Islet of Langerhans (tissue), 1 donor: ENCODE data around the gene DENND1C.

Experiments used
- FAIRE-seq: peaks from one replicate; lab custom pipeline; 2011; peaks lifted over from hg19 to GRCh38; lab: Jason Lieb, UNC

Gene DENND1C

GRCh38 chr19:6479836-6480398 is 1.7 kb downstream of the DENND1C start:
- FAIRE-seq = no peak

DNA sequence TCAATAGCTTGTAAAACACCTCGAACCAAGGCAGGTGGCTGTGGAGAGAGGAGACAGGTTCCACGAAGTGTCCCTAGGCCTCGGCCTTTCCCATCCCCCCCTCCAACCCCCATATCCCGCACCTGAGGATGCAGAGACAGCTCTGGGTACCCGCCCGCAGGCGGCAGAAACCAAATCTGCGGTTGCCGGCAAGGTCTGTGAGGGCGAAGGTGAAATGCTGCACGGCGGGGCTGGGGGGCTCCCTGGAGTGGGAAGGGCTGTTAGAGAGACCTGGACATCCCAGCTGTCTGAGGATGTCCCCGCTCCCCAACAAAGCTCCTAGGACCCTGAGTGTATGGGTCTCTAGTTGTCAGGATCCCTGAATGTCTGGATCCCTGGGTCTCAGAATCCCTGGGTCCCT is 2.8 kb downstream of the DENND1C start:
- no peak for FAIRE-seq

DNA sequence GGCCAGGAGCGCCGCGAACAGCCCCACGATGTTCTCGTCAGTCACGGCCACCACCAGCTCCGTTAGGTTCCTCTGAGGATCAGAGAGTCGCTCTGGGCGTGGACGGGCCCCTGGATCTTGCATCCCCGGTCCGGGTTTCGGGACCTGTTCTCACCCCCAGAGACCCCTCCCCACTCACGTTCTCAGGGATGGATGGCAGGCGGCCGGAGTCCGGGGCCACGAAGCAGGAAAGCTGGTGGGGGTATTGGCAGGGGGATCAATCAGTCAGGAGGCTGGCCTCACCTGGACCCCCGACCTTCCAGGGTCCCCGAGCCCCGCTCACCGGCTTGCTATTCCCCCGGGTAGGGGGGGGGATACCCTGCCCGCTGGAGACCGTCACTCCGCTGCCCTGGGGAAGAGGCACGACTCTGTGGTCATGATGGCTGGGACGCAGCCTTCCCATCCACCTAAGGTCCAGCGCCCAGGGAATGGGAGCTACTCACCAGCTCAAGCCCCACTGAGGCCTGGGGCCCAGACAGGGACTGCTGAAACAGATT is 4.6 kb downstream of the DENND1C start:
- no peak for FAIRE-seq

GRCh38 chr19:6476155-6476895 is 5.3 kb downstream of the DENND1C start:
- no peak for FAIRE-seq

- FAIRE-seq = no peak
These were observed 6.1 kb downstream of the DENND1C start for GRCh38 chr19:6475321-6476108.

GRCh38 chr19:6473647-6474046 is 7.9 kb downstream of the DENND1C start:
- no peak for FAIRE-seq

GRCh38 chr19:6472713-6473112 is 8.9 kb downstream of the DENND1C start:
- FAIRE-seq = no peak

DNA sequence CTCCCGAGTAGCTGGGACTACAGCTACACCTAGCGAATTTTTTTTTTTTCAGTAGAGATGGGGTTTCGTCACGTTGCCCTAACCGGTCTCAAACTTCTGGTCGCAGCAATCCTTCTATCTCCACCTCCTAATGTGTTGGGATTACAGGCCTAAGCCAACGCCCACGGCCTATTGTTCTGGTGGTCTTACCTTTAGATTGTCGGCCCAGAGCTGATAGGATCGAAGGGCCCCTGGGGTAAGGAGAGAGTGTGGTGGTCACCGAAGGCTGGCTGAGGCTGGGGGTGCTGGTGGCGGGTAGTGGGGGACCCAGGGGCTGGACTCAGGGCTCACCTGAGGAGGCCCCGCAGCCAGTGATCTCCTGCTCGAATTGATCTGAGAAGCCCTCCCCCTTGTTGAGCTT is 10.5 kb downstream of the DENND1C start:
- no peak for FAIRE-seq

- no peak for FAIRE-seq
These were observed 11.4 kb downstream of the DENND1C start for GRCh38 chr19:6470173-6470572.

DNA sequence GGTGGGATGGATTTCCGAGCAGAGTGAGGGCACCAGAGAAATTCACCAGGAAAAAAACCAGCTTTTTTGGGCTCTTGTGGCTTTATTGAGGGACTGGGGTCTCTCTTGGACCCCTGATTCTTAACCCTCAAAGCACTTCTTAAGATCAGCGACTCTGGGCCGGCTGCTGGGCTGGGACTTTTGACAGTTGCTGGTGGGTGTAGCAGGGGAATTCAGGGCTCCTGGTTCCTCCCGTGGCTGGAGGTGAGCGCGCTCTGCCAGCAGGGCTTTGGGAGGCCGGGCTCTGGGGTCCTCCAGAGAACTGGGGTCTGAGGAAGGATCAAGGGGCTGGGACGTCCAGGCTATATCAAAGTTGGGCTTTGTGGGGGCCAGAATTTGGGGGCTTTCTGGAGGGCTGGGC is 14.2 kb downstream of the DENND1C start:
- no peak for FAIRE-seq

DNA sequence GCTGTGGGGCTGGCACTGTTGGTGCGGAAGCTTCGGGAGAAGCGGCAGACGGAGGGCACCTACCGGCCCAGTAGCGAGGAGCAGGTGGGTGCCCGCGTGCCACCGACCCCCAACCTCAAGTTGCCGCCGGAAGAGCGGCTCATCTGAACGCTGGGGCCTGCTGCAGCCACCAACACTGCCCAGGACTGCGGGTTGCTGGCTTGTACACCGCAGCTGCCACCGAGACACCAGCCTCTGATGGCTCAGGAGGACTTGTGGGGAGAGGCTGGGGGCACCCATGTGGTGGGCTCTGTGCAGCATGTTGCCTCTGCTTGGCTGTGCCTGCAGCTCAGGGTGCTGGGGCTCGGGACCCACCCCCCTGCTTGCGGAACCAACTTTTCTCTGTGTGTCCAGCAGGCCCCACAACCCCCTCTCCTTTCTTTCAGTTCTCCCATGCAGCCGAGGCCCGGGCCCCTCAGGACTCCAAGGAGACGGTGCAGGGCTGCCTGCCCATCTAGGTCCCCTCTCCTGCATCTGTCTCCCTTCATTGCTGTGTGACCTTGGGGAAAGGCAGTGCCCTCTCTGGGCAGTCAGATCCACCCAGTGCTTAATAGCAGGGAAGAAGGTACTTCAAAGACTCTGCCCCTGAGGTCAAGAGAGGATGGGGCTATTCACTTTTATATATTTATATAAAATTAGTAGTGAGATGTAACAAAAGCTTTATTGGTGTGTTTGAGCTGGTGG is 14.9 kb downstream of the DENND1C start:
- no peak for FAIRE-seq

DNA sequence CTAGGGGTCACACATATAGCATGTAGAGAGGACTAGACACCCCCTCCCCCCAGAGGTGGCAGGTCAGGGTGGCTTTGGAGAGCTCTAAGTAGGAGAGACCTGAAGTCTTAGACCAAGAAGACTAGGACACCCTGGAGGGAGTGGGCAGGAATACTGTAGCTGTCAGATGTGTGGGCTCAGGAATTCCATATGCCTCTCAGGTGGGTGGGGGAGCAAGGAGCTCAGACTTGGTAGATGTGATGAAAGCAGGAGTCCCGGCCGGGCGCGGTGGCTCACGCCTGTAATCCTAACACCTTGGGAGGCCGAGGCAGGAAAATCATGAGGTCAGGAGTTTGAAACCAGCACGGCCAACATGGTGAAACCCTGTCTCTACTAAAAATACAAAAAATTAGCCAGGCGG is 15.9 kb downstream of the DENND1C start:
- no peak for FAIRE-seq

- no peak for FAIRE-seq
These were observed 16.6 kb downstream of the DENND1C start for GRCh38 chr19:6465006-6465405.

DNA sequence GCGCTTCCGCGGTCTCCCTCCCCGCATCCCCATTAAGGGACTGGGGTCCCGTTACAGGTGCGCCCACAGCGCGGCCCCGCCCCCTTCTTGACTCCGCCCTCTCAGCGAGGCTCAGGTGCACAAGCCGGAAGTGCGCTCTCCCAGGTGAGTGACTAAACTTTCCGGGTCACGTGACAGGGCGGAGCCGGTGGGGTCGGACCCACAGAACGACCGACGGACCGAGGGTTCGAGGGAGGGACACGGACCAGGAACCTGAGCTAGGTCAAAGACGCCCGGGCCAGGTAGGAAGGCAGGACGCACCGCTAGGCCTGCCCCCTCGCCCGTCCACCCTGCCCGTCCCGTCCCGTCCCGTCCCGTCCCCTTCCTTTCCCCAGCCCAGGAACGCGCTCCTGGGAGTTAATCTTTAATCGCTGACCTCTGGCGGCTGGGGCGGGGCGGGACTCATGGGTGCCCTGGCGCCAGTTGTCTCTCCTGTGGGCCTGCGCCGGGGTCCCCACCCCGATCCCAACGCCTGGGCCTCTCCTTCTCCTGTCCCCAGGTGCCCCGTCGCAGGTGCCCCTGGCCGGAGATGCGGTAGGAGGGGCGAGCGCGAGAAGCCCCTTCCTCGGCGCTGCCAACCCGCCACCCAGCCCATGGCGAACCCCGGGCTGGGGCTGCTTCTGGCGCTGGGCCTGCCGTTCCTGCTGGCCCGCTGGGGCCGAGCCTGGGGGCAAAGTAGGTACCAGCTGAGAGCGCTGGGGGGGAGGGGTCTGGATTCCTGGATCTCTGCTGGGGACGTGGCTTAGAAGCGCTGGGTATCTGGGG is 17.3 kb downstream of the DENND1C start, which contains the start of gene CRB3:
Gene CRB3 (plus strand): TSS at position 202 of the 804 bp plus-strand sequence. CDS start 431 bp downstream, at position 633.
- FAIRE-seq = no peak

DNA sequence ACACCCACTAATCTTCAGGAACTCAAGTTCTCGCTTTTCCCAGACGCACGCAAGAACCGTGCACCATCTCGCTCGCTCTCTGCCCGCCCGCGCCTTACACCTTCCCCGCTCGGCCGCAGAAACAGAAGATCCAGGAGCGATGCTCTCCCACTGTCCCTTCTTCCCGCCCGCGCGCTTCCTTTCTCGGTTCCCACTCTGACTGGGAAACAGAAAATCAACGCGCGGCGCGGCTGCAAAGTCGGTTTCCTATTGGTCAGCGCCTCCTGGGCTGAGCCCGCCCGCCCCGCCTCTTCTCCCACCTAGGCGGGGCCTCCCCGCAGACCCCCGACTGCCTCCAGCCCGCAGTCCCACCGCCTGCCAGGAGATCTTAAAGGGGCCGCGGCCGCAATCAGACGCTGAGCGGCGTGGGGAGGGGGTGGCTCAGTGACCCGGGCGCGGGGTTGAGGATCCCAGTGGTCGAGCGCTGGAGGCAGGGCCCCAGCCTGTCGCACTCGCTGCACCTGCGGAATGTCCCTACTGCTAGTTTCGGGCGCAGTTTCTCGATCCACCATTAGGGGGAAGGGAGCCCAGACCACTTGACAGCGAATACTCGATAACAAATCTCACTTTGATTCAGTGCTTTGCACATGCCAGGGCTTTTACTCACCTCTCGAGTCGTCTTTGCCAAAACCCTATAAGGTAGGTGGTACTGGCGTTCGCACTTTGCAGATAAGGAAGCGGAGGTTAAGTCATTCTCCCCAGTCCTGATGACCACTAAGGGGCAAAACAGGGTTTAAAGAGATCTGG is 21.3 kb downstream of the DENND1C start:
- FAIRE-seq = peak; percentile 58

DNA sequence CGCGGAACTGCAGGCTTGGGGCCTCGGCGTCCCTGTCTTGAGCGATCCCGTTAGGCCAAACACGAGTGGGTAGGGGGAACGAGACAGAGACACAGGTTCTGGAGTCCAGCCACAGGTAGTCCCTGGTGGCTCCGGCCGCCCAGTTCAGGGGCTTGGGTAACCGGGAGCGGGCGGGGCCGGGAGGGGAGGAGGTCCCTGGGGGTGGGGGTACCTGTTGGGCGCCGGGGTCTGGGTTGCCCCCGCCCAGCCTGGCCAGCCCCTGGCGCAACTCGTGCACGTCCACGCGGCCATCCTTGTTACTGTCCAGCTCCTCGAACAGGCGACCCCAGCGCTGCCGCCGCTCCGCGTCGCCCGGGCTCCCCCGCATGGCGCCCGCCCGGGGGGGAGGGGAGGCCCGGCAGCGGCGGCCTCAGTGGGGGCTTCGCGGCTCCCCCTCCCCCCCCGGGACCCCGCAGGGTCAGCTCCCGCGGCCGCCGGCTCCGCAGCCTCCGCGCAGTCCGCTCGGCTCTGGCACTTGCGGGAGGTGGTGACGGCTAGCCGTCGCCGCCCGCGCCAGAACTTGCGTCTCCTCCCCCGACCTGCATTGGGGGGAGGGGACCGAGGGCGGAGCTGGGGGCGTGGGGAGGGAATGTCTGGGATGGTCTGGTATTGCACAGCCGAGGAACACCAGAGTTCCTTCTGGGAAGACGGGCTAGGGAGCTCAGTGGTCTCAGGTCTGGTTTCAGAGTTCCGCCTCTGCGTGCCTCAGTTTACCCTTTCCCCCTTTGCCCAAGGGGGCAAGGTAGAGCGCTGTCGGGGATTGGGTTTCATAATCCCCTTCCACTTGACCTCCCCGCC is 22.1 kb downstream of the DENND1C start, which contains the start of gene SLC25A23:
Gene SLC25A23 (minus strand): TSS at position 531 of the 837 bp plus-strand sequence. CDS start 164 bp downstream, at position 367.
- no peak for FAIRE-seq

DNA sequence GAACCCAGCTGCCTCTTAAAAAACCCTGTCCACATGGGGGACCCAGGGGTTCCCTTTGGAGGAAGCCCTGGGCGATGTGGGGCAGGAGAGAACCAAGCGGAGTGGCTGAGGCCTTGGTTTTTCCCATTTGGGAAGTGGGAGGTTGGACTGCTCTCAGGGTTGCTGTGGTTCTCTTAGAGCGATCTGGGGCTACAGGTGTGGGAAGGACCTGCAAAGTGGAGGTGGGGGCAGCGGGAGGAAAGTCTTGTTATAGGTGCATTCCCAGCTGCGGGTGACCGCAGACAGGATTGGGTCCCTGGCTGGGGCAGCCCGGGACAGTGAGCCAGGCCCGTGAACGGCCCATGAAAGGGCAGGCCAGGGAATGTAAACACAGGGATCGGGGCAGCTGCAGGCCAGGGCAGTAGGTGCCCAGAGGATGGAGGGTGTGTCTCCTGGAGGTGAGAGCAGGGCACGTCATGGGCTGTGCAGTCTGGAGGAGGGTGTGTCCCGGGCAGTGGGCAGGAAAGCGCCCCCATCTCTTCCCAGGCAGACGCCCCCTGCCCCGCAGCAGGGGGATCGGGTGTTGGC is 22.8 kb downstream of the DENND1C start:
- FAIRE-seq = no peak

DNA sequence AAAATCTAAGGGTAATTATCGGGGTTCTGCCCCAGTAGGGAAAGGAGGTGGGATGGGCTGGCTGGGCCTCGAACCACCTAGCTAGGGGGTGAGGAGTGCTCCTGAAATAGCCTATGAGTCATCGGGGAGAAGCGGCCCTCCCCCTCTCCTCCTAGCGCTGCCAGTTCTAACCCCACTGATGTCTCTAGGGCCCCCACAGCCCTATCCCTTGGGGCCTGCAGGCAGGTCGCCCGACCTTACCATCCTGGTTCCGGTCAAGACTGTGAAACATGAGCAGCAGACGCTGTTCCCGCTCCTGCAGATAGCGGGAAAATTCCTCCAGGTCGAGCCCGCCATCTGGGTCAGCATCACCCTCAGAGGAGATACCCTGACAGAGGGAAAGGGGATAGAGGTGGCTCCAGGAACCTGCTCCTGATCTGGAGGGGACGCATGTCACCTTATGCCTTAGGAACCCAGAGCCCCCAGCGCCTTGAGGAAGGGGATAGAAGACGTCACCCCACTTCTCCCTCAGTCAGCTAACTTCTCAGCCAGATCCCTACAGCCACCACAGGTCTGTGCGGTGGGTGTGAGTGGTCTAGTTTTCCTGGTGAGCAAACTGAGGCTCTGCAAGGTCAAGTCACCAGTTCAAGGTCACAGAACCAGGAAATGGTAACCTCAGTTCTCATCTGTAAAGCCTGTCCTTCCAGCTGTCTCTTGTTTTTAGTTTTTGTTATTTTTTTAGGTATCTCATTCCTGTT is 23.5 kb downstream of the DENND1C start:
- no peak for FAIRE-seq
